Measurements from ENCODE around the gene IPO4.

Gene IPO4

DNA sequence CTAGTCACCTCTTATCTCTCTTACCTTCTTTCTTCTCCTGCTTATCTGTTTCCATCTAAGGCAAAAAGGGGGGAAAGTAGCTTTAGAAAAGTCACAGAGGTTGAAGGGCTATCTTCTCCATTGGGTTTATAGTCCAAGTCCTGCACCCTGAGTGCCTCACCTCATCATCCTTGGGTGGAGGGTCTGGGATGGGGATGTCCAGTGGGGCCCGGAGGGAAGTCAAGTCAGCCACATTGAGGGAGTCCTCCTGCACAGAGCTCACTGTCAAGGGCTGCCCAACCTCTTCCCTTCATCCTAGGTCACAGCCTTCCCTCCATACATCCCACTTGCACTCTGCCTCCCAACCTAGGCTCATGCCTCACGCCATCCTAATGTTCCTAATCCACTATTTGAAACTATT, 43.4 kb downstream of the IPO4 start:
- in situ Hi-C loops (cut with HindIII; ENCODE audit: low pct_unique_long_range_greater_than_20kb, low sequenced_read_pairs): no loop called here
- no peak for TF ChIP-seq JUND (IDR thresholded peaks at IDR 0.05; ENCODE audit: low read depth)

DNA sequence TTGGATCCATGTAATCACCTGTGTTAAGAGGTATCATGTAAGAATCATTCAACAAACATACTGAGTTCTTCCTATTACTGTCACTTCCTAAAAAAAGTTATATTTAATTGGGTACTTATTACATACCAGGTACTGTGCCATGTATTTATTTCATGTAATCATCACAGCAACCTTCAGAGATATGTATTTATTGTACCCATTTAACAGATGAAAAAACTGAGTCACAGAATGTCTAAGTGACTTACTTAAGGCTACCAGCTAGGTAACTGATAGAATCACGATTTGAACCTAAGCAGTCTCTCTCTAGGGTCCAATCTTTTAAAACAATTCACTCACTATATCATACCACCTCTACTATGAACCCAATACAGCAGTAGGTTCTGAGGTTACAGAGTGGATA, 44.2 kb downstream of the IPO4 start:
- TF ChIP-seq JUND (IDR thresholded peaks at IDR 0.05; ENCODE audit: low read depth): no peak
- no peak for DNase-seq (ENCODE audit: low read depth in 1 of 2, low spot score in 1 of 2)
- in situ Hi-C loops (cut with HindIII; ENCODE audit: low pct_unique_long_range_greater_than_20kb, low sequenced_read_pairs): no loop called here

More for the DNA sequence above, 43.4 kb downstream of the IPO4 start:
- DNase-seq (ENCODE audit: low read depth in 1 of 2, low spot score in 1 of 2): no peak

DNA sequence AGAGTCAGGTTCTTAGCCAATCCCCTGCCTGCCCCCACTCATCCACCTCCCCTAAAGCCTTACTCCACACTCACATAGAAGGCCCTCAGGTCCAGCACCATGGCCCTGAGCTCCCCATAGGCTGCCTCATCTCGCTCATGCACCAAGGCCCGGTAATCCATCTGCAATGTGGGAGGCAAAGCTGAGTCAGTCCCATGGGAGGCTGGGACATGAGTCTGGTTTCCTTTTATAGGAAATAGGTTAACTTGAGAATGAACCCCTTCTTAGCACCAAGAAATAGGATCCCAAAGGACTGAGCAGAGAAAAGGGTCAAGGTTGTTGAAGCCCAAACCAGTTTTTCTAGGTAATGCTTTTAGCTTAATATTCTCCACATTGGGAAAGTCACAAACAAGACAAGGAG, 45.1 kb downstream of the IPO4 start:
- TF ChIP-seq JUND (IDR thresholded peaks at IDR 0.05; ENCODE audit: low read depth): no peak
- in situ Hi-C loops (cut with HindIII; ENCODE audit: low pct_unique_long_range_greater_than_20kb, low sequenced_read_pairs): no loop called here
- no peak for DNase-seq (ENCODE audit: low read depth in 1 of 2, low spot score in 1 of 2)

DNA sequence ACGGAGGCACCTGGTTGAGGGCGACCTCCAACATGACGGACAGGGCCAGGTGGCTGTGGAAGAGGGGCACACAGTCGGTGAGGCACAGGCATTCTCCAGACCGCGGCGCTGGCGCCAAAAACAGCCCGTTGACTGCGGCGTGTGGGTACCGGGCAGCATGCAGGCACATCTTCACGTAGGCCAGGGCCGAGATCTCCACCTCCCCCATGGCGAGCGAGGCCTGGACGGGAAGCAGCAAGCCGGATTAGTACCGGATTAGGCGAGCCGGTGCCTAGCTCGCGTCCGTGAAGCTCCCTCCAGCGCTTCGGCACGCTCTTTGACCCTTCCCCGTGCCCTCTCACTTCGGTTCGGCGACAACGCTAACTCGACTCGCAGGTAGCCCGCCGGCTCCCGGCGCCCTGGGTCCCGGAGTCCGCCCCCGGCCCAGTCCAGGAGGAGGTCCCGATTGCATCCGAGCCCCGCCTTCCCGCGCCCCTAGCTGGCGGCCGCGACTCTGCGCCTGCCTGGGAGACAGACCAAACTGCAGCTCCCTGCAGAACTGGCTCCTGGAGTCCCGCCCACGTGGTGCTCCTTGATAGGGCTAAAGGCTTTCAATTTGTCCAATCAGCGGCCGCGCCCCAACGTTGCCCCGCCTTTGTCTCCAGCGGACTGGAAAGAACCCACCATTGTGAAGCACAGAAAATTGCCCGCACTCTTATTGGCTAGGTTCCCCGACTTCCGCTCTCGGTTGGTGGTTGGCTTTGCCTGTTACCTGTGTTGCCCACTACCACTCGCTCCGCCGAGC, 47.3 kb downstream of the IPO4 start, which contains the start of gene EMC9:
Gene EMC9 (minus strand): TSS at position 495 of the 784 bp plus-strand sequence. CDS start 287 bp downstream, at position 208.
- in situ Hi-C loops (cut with HindIII; ENCODE audit: low pct_unique_long_range_greater_than_20kb, low sequenced_read_pairs): no loop called here
- TF ChIP-seq JUND (IDR thresholded peaks at IDR 0.05; ENCODE audit: low read depth): no peak
- peak; percentile 92 to 98 for DNase-seq (ENCODE audit: low read depth in 1 of 2, low spot score in 1 of 2)

- in situ Hi-C loops (cut with HindIII; ENCODE audit: low pct_unique_long_range_greater_than_20kb, low sequenced_read_pairs): no loop called here
- peak in 1 of 2 experiments; percentile 35 for DNase-seq (ENCODE audit: low read depth in 1 of 2, low spot score in 1 of 2)
These were observed 49.2 kb downstream of the IPO4 start for GRCh38 chr14:24139272-24139934.

GRCh38 chr14:24138396-24139271, 50.0 kb downstream of the IPO4 start:
- DNase-seq (ENCODE audit: low read depth in 1 of 2, low spot score in 1 of 2): no peak
- in situ Hi-C loops (cut with HindIII; ENCODE audit: low pct_unique_long_range_greater_than_20kb, low sequenced_read_pairs): no loop called here
- no peak for TF ChIP-seq JUND (IDR thresholded peaks at IDR 0.05; ENCODE audit: low read depth)

More at GRCh38 chr14:24139272-24139934, 49.2 kb downstream of the IPO4 start:
- no peak for TF ChIP-seq JUND (IDR thresholded peaks at IDR 0.05; ENCODE audit: low read depth)

DNA sequence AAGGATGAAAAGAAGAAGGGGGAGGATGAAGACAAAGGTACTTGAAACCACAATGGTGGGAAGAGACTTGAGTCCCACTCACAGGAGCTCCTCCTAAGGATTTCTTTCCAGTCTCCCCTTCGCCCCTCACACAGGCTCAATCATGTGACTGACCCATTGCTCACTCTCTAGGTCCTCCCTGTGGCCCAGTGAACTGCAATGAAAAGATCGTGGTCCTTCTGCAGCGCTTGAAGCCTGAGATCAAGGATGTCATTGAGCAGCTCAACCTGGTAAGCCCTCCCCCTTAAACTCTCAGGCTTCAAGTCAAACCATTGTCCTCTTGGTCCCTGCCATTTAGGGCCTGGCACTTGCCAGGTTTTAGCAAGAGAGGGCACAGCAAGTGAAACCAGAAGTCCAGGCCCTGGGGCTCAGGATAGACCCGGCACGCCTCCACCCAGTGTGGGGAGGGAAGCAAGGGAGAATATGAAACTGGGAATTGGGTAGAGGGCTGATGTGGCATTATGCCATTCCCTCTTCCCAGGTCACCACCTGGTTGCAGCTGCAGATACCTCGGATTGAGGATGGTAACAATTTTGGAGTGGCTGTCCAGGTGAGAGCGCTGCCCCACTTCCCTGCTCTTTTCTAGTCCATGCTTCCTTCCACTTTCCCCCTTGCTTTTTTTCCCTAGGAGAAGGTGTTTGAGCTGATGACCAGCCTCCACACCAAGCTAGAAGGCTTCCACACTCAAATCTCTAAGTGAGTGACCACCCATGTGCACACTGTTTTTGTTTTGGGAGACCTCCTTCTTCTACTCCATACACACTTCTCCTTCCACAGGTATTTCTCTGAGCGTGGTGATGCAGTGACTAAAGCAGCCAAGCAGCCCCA, 50.9 kb downstream of the IPO4 start:
- no peak for TF ChIP-seq JUND (IDR thresholded peaks at IDR 0.05; ENCODE audit: low read depth)
- in situ Hi-C loops (cut with HindIII; ENCODE audit: low pct_unique_long_range_greater_than_20kb, low sequenced_read_pairs): no loop called here

GRCh38 chr14:24136684-24137528, 51.7 kb downstream of the IPO4 start:
- in situ Hi-C loops (cut with HindIII; ENCODE audit: low pct_unique_long_range_greater_than_20kb, low sequenced_read_pairs): no loop called here
- DNase-seq (ENCODE audit: low read depth in 1 of 2, low spot score in 1 of 2): peak in 1 of 2 experiments; percentile 59
- no peak for TF ChIP-seq JUND (IDR thresholded peaks at IDR 0.05; ENCODE audit: low read depth)

More for the DNA sequence above, 50.9 kb downstream of the IPO4 start:
- DNase-seq (ENCODE audit: low read depth in 1 of 2, low spot score in 1 of 2): no peak

- peak; percentile 71 to 92 for DNase-seq (ENCODE audit: low read depth in 1 of 2, low spot score in 1 of 2)
- in situ Hi-C loops (cut with HindIII; ENCODE audit: low pct_unique_long_range_greater_than_20kb, low sequenced_read_pairs): no loop called here
- no peak for TF ChIP-seq JUND (IDR thresholded peaks at IDR 0.05; ENCODE audit: low read depth)
These were observed 52.6 kb downstream of the IPO4 start, which contains the start of gene PSME1 for GRCh38 chr14:24135834-24136683. Gene PSME1, plus strand, starts transcription at chr14:24136194. Its CDS starts 69 bp downstream, at chr14:24136263.

DNA sequence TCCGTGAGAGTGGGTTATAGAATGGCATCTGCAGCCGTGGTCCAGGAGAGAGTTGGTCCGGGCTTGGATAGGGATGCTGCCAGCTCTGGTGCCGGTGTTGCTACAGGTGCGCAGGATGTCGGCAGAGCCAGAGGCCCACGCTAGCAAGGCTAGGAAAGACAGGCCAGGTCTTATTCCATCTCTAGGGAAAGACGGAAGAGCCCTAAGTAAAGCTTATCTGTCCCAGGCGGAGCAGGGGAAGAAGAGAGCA, 53.1 kb downstream of the IPO4 start:
- no peak for DNase-seq (ENCODE audit: low read depth in 1 of 2, low spot score in 1 of 2)
- no peak for TF ChIP-seq JUND (IDR thresholded peaks at IDR 0.05; ENCODE audit: low read depth)
- in situ Hi-C loops (cut with HindIII; ENCODE audit: low pct_unique_long_range_greater_than_20kb, low sequenced_read_pairs): no loop called here
